Measurements from ENCODE around the gene ANAPC10. TPM values are rescaled to one million over a fixed set of nuclear protein-coding genes. Genes with fewer than 3 reads are reported as not detected.

The ANAPC10 gene
- total RNA-seq, 2 experiments from 2014 or later: 24.9 to 26.8 TPM

DNA sequence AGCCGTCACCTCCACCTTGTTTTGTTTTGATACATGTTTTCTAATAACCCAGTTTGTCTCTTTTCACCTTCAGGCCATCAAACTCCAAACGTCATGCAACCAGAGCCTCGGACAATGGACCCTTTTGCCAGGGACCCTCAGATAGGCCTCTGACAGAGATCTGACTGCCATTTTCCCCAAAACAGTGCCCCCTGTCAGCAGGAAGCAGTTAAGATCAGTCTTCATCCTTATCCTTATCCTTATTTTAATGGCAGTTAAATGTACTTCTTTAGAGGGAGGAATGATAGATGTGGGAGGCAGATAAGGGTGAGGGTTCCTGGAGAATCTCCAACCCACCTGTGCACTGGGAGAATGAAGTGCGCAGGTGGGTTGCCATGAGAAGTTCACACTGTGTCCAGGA is 135.7 kb downstream of the ANAPC10 start:
- Mint-ChIP-seq H3K4me3 (no peak overlapping the region), H3K4me1 (ENCODE audit: low read depth) (no peaks in the 10 kb centered on the region), H3K9me3 (peaks cover 16% of the 10 kb centered on the region), H3K27me3 (no peaks in the 10 kb centered on the region), H3K36me3 (ENCODE audit: low read depth) (no peaks in the 10 kb centered on the region), H3K27ac (no peak overlapping the region)
- no peak for DNase-seq
- TF ChIP-seq, protein P1, sequence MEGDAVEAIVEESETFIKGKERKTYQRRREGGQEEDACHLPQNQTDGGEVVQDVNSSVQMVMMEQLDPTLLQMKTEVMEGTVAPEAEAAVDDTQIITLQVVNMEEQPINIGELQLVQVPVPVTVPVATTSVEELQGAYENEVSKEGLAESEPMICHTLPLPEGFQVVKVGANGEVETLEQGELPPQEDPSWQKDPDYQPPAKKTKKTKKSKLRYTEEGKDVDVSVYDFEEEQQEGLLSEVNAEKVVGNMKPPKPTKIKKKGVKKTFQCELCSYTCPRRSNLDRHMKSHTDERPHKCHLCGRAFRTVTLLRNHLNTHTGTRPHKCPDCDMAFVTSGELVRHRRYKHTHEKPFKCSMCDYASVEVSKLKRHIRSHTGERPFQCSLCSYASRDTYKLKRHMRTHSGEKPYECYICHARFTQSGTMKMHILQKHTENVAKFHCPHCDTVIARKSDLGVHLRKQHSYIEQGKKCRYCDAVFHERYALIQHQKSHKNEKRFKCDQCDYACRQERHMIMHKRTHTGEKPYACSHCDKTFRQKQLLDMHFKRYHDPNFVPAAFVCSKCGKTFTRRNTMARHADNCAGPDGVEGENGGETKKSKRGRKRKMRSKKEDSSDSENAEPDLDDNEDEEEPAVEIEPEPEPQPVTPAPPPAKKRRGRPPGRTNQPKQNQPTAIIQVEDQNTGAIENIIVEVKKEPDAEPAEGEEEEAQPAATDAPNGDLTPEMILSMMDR (IDR thresholded peaks at IDR 0.05): no peak
- CTCF ChIA-PET: no interaction called here
- intact Hi-C loops (cut with micrococcal nuclease): no loop called here
- ATAC-seq: no peak
- POLR2A ChIA-PET: no interaction called here

DNA sequence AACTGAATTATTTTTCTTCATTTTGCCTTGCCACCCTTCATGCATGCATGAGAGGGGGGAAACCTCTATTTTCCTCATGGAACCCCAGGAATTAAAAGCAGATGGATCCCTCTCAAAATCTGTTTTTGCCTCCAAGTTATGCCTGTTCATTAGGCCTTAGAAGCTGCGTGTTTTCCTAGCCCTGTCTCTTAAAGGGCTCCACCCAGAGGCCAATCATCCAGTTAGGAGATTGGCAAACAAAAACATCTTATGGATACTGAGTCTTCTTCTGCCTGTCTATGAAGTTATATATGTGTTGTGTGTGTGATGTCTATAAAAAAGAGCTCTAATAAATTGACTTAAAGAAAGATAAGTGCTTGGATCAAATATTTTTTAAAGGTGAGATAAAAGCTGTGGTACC is 142.9 kb downstream of the ANAPC10 start:
- Mint-ChIP-seq H3K4me3 (no peak overlapping the region), H3K27me3 (no peaks in the 10 kb centered on the region)
- TF ChIP-seq, protein P1 (IDR thresholded peaks at IDR 0.05): no peak

DNA sequence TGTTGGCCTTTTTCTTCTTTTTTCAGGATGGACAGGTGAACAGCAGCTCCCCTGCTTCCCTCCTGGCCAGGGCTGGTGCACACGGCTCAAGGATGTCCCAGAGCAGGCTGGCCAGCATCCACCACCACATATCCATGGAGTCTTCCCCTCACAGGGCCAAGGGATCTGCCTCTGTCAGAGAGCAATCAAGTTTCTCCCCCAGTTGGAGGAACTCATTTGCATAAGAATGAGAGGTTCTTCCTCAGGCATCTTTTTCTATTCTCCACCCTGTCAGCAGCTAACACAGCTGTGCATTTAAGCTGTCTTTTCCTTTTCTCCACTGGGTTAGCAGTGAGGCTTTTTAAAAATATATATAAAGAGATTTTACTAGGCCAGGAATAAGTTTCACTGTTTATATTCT is 143.8 kb downstream of the ANAPC10 start:
- ChIA-PET POLR2A (no interaction called here), CTCF (no interaction called here)
- Mint-ChIP-seq H3K4me1 (ENCODE audit: low read depth) (no peaks in the 10 kb centered on the region), H3K27ac (no peak overlapping the region), H3K4me3 (no peak overlapping the region), H3K27me3 (no peaks in the 10 kb centered on the region), H3K9me3 (peaks cover 26% of the 10 kb centered on the region), H3K36me3 (ENCODE audit: low read depth) (no peaks in the 10 kb centered on the region)
- no peak for DNase-seq
- no peak for ATAC-seq
- intact Hi-C loops (cut with micrococcal nuclease): no loop called here
- TF ChIP-seq, protein P1 (IDR thresholded peaks at IDR 0.05): no peak

More for the DNA sequence above, 142.9 kb downstream of the ANAPC10 start:
- H3K4me1 Mint-ChIP-seq (ENCODE audit: low read depth): no peaks in the 10 kb centered on the region
- intact Hi-C loops (cut with micrococcal nuclease): no loop called here
- peaks cover 33% of the 10 kb centered on the region for H3K9me3 Mint-ChIP-seq
- DNase-seq: no peak
- H3K36me3 Mint-ChIP-seq (ENCODE audit: low read depth): no peaks in the 10 kb centered on the region
- ChIA-PET CTCF (no interaction called here), POLR2A (no interaction called here)
- no peak overlapping the region for H3K27ac Mint-ChIP-seq
- no peak for ATAC-seq

DNA sequence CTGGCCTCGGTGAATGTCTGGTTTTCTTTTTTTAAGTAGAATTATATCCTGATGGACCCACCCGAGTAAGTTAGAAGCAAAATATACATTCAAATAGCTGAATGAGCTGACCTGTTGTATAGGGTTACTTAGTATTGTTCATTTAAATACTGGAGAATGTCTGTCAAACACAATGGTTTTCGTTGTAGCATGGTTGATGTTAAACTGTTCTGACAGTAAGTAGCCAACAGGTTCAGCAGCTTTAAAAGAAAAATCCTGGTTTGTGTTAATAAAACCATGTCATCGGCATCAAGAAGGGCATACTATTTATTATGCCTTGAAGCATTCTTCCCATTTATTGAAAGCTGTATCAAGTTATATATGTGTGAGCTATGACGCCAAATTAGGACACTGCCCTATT is 149.6 kb downstream of the ANAPC10 start:
- ChIA-PET CTCF (no interaction called here), POLR2A (no interaction called here)
- Mint-ChIP-seq H3K4me1 (ENCODE audit: low read depth) (no peaks in the 10 kb centered on the region), H3K27me3 (no peaks in the 10 kb centered on the region), H3K27ac (no peak overlapping the region), H3K9me3 (peaks cover 13% of the 10 kb centered on the region), H3K36me3 (ENCODE audit: low read depth) (no peaks in the 10 kb centered on the region), H3K4me3 (no peak overlapping the region)
- no peak for ATAC-seq
- no peak for DNase-seq
- intact Hi-C loops (cut with micrococcal nuclease): no loop called here
- TF ChIP-seq, protein P1 (IDR thresholded peaks at IDR 0.05): no peak

DNA sequence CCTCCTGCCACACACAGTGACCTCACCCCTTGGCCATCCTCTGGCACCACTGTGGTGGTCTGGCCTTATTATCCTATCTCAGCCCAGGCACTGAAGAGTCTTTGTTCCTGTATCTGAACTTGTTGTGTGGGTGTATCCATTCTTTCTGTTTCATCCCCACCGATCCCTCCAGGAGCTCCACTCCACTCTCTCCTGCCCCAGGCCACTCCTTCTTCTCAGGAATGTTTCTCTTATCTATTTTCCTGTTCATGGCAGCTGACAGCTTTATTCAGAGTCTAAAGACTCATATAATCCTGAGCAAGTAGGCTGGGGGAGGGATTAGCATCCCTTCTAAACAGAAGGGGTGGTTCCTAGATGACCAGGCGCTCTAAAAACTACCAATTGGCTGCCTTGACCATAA is 150.0 kb downstream of the ANAPC10 start:
- Mint-ChIP-seq H3K9me3 (peaks cover 11% of the 10 kb centered on the region), H3K27me3 (no peaks in the 10 kb centered on the region), H3K27ac (no peak overlapping the region), H3K36me3 (ENCODE audit: low read depth) (no peaks in the 10 kb centered on the region), H3K4me3 (no peak overlapping the region), H3K4me1 (ENCODE audit: low read depth) (no peaks in the 10 kb centered on the region)
- intact Hi-C loops (cut with micrococcal nuclease): no loop called here
- POLR2A ChIA-PET: no interaction called here
- DNase-seq (no peak), ATAC-seq (no peak)
- CTCF ChIA-PET: no interaction called here
- TF ChIP-seq, protein P1 (IDR thresholded peaks at IDR 0.05): no peak

Other genes starting within 250 kb of the ANAPC10 start
- gene ABCE1, start 115 bp upstream of the ANAPC10 start, total RNA-seq: 100 to 1,000 TPM; 164 to 186 TPM
- gene OTUD4, start 82.4 kb upstream of the ANAPC10 start, total RNA-seq: 10 to 100 TPM; 41.4 to 49.6 TPM

All from activated CD8-positive, alpha-beta T cell treated with anti-CD3 and anti-CD28 coated beads for 36 hours (primary cell).